ENCODE data around the gene XPO6.

- no peak for TF ChIP-seq REST (IDR thresholded peaks at IDR 0.05; ENCODE audit: borderline replicate concordance)
- TF ChIP-seq POLR2AphosphoS5 (IDR thresholded peaks at IDR 0.05): no peak
- TF ChIP-seq RAD21 (conservative IDR thresholded peaks at IDR 0.05): no peak
- TF ChIP-seq EZH2 (IDR thresholded peaks at IDR 0.05; ENCODE audit: borderline replicate concordance, insufficient read depth, low read length, poor library complexity, severe bottlenecking): no peak
- no peak for TF ChIP-seq CTCF (IDR thresholded peaks at IDR 0.05; ENCODE audit: poor library complexity, severe bottlenecking)
- no peak for TF ChIP-seq SMC3 (conservative IDR thresholded peaks at IDR 0.05; ENCODE audit: poor library complexity)
Observed at GRCh38 chr16:28163699-28164098, 48.1 kb downstream of the XPO6 start.
